OCI-LY3 (cell line): ENCODE data around the gene PCNX1.

Experiments used
- EZH2phosphoT487 ChIP-seq: fragments of 200-600 bp; shearing (Covaris generic); IDR thresholded peaks from 2 replicates; pipeline ENCODE4 v1.6.1; 2018; ENCODE audit warnings: antibody characterized with exemption, mixed run types, low read depth
- TF ChIP-seq, protein P1 (sequence below): fragments of 200-600, 300-600 bp; sonication (generic); IDR thresholded peaks from 2 replicates; pipeline ENCODE4 v1.5.1; 2014; ENCODE audit warnings: antibody characterized with exemption, low read length, low read depth

GRCh38 chr14:71060274-71060673 is 153.0 kb downstream of the PCNX1 start:
- TF ChIP-seq, protein P1, sequence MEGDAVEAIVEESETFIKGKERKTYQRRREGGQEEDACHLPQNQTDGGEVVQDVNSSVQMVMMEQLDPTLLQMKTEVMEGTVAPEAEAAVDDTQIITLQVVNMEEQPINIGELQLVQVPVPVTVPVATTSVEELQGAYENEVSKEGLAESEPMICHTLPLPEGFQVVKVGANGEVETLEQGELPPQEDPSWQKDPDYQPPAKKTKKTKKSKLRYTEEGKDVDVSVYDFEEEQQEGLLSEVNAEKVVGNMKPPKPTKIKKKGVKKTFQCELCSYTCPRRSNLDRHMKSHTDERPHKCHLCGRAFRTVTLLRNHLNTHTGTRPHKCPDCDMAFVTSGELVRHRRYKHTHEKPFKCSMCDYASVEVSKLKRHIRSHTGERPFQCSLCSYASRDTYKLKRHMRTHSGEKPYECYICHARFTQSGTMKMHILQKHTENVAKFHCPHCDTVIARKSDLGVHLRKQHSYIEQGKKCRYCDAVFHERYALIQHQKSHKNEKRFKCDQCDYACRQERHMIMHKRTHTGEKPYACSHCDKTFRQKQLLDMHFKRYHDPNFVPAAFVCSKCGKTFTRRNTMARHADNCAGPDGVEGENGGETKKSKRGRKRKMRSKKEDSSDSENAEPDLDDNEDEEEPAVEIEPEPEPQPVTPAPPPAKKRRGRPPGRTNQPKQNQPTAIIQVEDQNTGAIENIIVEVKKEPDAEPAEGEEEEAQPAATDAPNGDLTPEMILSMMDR: no peak
- TF ChIP-seq EZH2phosphoT487: no peak
